ENCODE results near the gene KLHL28.

DNA sequence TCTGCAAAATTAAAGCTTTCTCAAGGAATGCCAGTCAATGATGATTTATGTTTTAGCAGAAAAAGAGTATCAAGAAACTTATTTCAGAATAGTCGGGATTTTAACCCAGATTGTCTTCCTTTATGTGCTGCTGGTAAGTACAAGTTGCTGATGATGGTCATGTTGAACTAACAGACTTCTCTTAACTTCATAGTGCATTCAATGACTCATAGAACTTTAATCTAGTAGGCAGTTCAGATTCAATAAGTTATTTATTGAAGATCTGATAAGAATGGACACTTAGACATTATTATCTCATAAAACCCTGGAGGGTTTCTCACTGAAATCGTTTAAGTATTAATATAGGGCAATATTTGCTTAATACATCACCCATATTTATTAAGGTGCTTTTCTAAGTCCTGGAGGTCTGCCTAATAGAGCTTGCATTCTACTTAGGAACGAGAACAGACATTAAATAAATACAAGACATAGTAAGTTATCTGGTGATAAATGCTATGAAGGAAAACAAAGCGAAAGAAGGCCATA is 34.1 kb upstream of the KLHL28 start:
- TF ChIP-seq, protein P1, sequence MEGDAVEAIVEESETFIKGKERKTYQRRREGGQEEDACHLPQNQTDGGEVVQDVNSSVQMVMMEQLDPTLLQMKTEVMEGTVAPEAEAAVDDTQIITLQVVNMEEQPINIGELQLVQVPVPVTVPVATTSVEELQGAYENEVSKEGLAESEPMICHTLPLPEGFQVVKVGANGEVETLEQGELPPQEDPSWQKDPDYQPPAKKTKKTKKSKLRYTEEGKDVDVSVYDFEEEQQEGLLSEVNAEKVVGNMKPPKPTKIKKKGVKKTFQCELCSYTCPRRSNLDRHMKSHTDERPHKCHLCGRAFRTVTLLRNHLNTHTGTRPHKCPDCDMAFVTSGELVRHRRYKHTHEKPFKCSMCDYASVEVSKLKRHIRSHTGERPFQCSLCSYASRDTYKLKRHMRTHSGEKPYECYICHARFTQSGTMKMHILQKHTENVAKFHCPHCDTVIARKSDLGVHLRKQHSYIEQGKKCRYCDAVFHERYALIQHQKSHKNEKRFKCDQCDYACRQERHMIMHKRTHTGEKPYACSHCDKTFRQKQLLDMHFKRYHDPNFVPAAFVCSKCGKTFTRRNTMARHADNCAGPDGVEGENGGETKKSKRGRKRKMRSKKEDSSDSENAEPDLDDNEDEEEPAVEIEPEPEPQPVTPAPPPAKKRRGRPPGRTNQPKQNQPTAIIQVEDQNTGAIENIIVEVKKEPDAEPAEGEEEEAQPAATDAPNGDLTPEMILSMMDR (IDR thresholded peaks at IDR 0.05; ENCODE audit: extremely low read depth in 1 of 2, insufficient read depth in 1 of 2, low read depth in 1 of 2, low read length in 2 of 2) = no peak
- no peak for TF ChIP-seq POLR2AphosphoS5 (IDR thresholded peaks at IDR 0.05; ENCODE audit: insufficient read depth, low read depth, low read length)
- TF ChIP-seq, protein P2, sequence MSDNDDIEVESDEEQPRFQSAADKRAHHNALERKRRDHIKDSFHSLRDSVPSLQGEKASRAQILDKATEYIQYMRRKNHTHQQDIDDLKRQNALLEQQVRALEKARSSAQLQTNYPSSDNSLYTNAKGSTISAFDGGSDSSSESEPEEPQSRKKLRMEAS (IDR thresholded peaks at IDR 0.05; ENCODE audit: insufficient read depth, insufficient read length) = no peak
- no peak for TF ChIP-seq POLR2A (IDR thresholded peaks at IDR 0.05; ENCODE audit: low read depth, low read length)
- TF ChIP-seq GATA2 (IDR thresholded peaks at IDR 0.05; ENCODE audit: insufficient read depth, insufficient read length, low read depth, low read length) = no peak

Data from endothelial cell of umbilical vein (primary cell).